ENCODE data around the gene DHPS.

DNA sequence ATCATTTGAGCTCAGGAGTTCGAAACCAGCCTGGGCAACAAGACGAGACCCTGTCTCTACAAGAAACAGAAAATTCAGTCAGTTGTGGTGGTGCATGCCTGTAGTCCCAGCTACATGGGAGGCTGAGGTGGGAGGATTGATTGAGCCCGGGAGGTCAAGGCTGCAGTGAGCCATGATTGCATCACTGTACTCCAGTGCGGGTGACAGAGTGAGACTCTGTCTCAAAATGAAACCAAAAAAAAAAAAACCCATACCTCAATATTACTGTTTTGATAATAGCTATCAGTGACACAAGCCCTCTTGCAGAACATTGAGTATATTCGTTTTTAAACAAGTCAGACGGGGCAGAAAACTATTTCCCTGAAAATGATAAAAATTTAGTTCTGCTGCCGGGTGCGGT lies 54.7 kb downstream of the DHPS start:
- TF ChIP-seq, protein P1, sequence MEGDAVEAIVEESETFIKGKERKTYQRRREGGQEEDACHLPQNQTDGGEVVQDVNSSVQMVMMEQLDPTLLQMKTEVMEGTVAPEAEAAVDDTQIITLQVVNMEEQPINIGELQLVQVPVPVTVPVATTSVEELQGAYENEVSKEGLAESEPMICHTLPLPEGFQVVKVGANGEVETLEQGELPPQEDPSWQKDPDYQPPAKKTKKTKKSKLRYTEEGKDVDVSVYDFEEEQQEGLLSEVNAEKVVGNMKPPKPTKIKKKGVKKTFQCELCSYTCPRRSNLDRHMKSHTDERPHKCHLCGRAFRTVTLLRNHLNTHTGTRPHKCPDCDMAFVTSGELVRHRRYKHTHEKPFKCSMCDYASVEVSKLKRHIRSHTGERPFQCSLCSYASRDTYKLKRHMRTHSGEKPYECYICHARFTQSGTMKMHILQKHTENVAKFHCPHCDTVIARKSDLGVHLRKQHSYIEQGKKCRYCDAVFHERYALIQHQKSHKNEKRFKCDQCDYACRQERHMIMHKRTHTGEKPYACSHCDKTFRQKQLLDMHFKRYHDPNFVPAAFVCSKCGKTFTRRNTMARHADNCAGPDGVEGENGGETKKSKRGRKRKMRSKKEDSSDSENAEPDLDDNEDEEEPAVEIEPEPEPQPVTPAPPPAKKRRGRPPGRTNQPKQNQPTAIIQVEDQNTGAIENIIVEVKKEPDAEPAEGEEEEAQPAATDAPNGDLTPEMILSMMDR (IDR thresholded peaks at IDR 0.05) = no peak
- no peak for TF ChIP-seq POLR2A (IDR thresholded peaks at IDR 0.05)
